K562 (cell line): ENCODE data around the gene SLC1A2. TPM values are rescaled to one million over a fixed set of nuclear protein-coding genes. Genes with fewer than 3 reads are reported as not detected.

Experiments
- ATAC-seq: fragments of 200-7000 bp; cut with Tn5 transposase; 3 replicates; pipeline ENCODE4 v1.9.1; 2020; ENCODE audit warnings: moderate library complexity
- BruUV-seq: library from RNA; stranded (reverse); fragments of 400-500 nt; replicated peaks from 2 replicates; lab custom pipeline; 2021; lab: Mats Ljungman, UMichigan
- CTCF ChIA-PET: fragments of 300-600 bp; formaldehyde crosslinking; extraction: SDS; loops from one replicate; lab custom pipeline; 2021; ENCODE audit warnings: low intra/inter-chr PET ratio; lab: Yijun Ruan, JAX
- POLR2A ChIA-PET: fragments of 300-600, 350-650 bp; sonication (Branson Sonifier 250); formaldehyde crosslinking; extraction: SDS; loops from one replicate; lab custom pipeline; 2021; ENCODE audit warnings: antibody characterized with exemption, inconsistent platforms; lab: Yijun Ruan, JAX
- DNase-seq, 4 experiments: peaks; one replicate each; pipeline versions ENCODE4 v3.0.0 to v3.0.0-alpha.2; 2011 to 2018; ENCODE audit warnings: low spot score in 3 of 4, mixed read lengths in 3 of 4; ENCODE audit errors: extremely low read depth in 1 of 4
- FAIRE-seq: peaks from 2 replicates; lab custom pipeline; 2011; peaks lifted over from hg19 to GRCh38; lab: Jason Lieb, UNC
- H2AFZ ChIP-seq: 2 replicates; pipeline ENCODE4 v1.6.0; 2011; ENCODE audit warnings: low read depth, low read length, control low read depth, inconsistent platforms
- H3K27ac ChIP-seq: fragments of 200-600 bp; 3 replicates; pipeline ENCODE4 v1.8.0; 2011; ENCODE audit warnings: low read depth, mild to moderate bottlenecking, control low read depth, inconsistent platforms, low read length, moderate library complexity, mixed read lengths; ENCODE audit errors: extremely low read depth
- H3K27me3 ChIP-seq, 2 experiments: fragments of 300-600 bp in 1 of 2; 2 replicates in 1 of 2; 3 replicates in 1 of 2; pipeline versions ENCODE4 v1.6.0 to v1.8.0; 2011; ENCODE audit warnings: inconsistent platforms in 2 of 2, low read length in 2 of 2, mild to moderate bottlenecking in 1 of 2, mixed read lengths in 1 of 2, moderate library complexity in 1 of 2; ENCODE audit not compliant: control insufficient read depth in 2 of 2, insufficient read depth in 2 of 2
- H3K36me3 ChIP-seq: fragments of 300-600 bp; 3 replicates; pipeline ENCODE4 v1.8.0; 2011; ENCODE audit warnings: mild to moderate bottlenecking, low read length, inconsistent platforms; ENCODE audit not compliant: control insufficient read depth, insufficient read depth
- H3K4me1 ChIP-seq, 2 experiments: fragments of 200-600 bp in 1 of 2; replicated peaks in 1 of 2; 2 replicates in 1 of 2; 3 replicates in 1 of 2; pipeline versions ENCODE4 v1.5.1 to v1.8.0; 2011; ENCODE audit warnings: inconsistent platforms in 2 of 2, low read length in 2 of 2, mild to moderate bottlenecking in 1 of 2, mixed read lengths in 1 of 2, moderate library complexity in 1 of 2; ENCODE audit not compliant: control insufficient read depth in 2 of 2, insufficient read depth in 2 of 2
- H3K4me2 ChIP-seq: 2 replicates; pipeline ENCODE4 v1.6.1; 2011; ENCODE audit warnings: low read length, control low read depth, inconsistent platforms, mixed read lengths; ENCODE audit not compliant: insufficient read depth
- H3K4me3 ChIP-seq: fragments of 200-600 bp; sonication (generic), shearing (Covaris generic); 2 replicates; pipeline ENCODE4 v1.5.1; 2016; ENCODE audit warnings: control low read depth, inconsistent platforms
- H3K79me2 ChIP-seq: fragments of 200-600 bp; 3 replicates; pipeline ENCODE4 v1.8.0; 2011; ENCODE audit warnings: low read length, inconsistent platforms; ENCODE audit not compliant: control insufficient read depth, insufficient read depth
- H3K9ac ChIP-seq, 2 experiments: 2 replicates each; pipeline versions ENCODE4 v1.6.0 to v1.6.1; 2011; ENCODE audit warnings: low read depth in 2 of 2, low read length in 2 of 2, control low read depth in 1 of 2, inconsistent platforms in 1 of 2, mild to moderate bottlenecking in 1 of 2, mixed read lengths in 1 of 2; ENCODE audit not compliant: insufficient read depth in 1 of 2
- H3K9me1 ChIP-seq: one replicate; pipeline ENCODE4 v1.6.0; 2011; ENCODE audit warnings: inconsistent platforms, mild to moderate bottlenecking, low read length, moderate library complexity; ENCODE audit not compliant: control insufficient read depth, insufficient read depth
- H3K9me3 ChIP-seq: replicated peaks from 2 replicates; pipeline ENCODE4 v1.5.1; 2011; ENCODE audit warnings: low read depth, low read length, inconsistent platforms; ENCODE audit not compliant: control insufficient read depth, insufficient read depth
- H4K20me1 ChIP-seq: replicated peaks from 2 replicates; pipeline ENCODE4 v1.6.1; 2011; ENCODE audit warnings: low read length, inconsistent platforms, mixed read lengths; ENCODE audit not compliant: control insufficient read depth, insufficient read depth
- FOXA3 ChIP-seq, 2 experiments: fragments of 450-650 bp in 1 of 2; sonication (generic) in 1 of 2; formaldehyde crosslinking; IDR thresholded peaks in 1 of 2; conservative IDR thresholded peaks in 1 of 2; 2 replicates each; pipeline versions ENCODE4 v1.4.0 to v1.8.0; 2020 to 2022; ENCODE audit warnings: mild to moderate bottlenecking in 2 of 2, missing genetic modification reagents in 1 of 2
- OTX1 ChIP-seq: fragments of 450-650 bp; formaldehyde crosslinking; IDR thresholded peaks from 2 replicates; pipeline ENCODE4 v1.4.0; 2022; ENCODE audit warnings: mild to moderate bottlenecking
- SMC3 ChIP-seq: conservative IDR thresholded peaks from 2 replicates; pipeline ENCODE4 v1.6.1; 2011; ENCODE audit warnings: low read depth, low read length, improper control_type of control experiment; ENCODE audit not compliant: insufficient read depth
- TAF1 ChIP-seq: IDR thresholded peaks from 2 replicates; pipeline ENCODE4 v1.6.1; 2011; ENCODE audit warnings: mild to moderate bottlenecking, low read length, moderate library complexity; ENCODE audit not compliant: insufficient read depth, control insufficient read depth, severe bottlenecking; ENCODE audit errors: extremely low read depth
- ZNF274 ChIP-seq: IDR thresholded peaks from 2 replicates; pipeline ENCODE4 v1.6.1; 2011; ENCODE audit warnings: low read depth, mild to moderate bottlenecking, low read length, moderate library complexity, borderline replicate concordance
- ZNF644 ChIP-seq: fragments of 200-800 bp; sonication (Bioruptor generic); IDR thresholded peaks from 2 replicates; pipeline ENCODE4 v1.6.1; 2016; ENCODE audit warnings: low read depth, missing genetic modification characterization, missing compliant biosample characterization
- WGBS: fragments of 100-300 bp; shearing (Covaris generic); methylation state at CpG from one replicate; pipeline ENCODE4 v1.1.6; 2016; ENCODE audit warnings: low coverage, mixed read lengths; ENCODE audit not compliant: insufficient coverage; ENCODE audit errors: missing lambda C conversion rate; 5-methylcytosine and 5-hydroxymethylcytosine counted together
- in situ Hi-C: fragments of 300-500 bp; cut with MboI; formaldehyde crosslinking; loops from 4 replicates; pipeline ENCODE4 v1.15.0; 2018; ENCODE audit warnings: inconsistent platforms, mixed read lengths
- intact Hi-C: fragments of 100-400 bp; cut with micrococcal nuclease; formaldehyde crosslinking; loops from 2 replicates; pipeline ENCODE4 v1.14.2; 2022
- polyA plus RNA-seq, 8 experiments: library from polyadenylated mRNA; depleted of rRNA in 4 of 8; stranded (reverse) in 5 of 8; unstranded in 3 of 8; fragments of >200 nt; fragmentation: Nextera tagmentation in 2 of 8; fragmentation: Illumina TruSeq in 1 of 8; extraction: Ambion mirVana in 2 of 8; extraction: Trizol in 1 of 8; gene quantifications; 2 replicates each; pipeline versions ENCODE4 v1.2.1 to v1.2.3, GENCODE V29; 2011 to 2014; ENCODE audit warnings: inconsistent platforms in 1 of 8, missing spikeins in 1 of 8
- total RNA-seq, 7 experiments: library from RNA; depleted of rRNA in 6 of 7; stranded (reverse); fragments of >200 nt in 6 of 7; fragmentation: Illumina TruSeq in 2 of 7; extraction: Trizol in 2 of 7; gene quantifications; 2 replicates each; pipeline versions ENCODE4 v1.2.1 to v1.2.3, GENCODE V29; 2011 to 2021; ENCODE audit warnings: low replicate concordance in 1 of 7

SLC1A2 gene
- total and polyA plus RNA-seq, 9 of the 15 experiments (the other 6 are each of a cell fraction or from before 2014, with no cell fraction given): 0.03 to 0.07 (median 0.04) TPM; not detected in 5

- TF ChIP-seq OTX1 (CRISPR knock-in tag): no peak
- no peak for TF ChIP-seq ZNF644 (tag)
- no peak for TF ChIP-seq TAF1
- TF ChIP-seq ZNF274: no peak
- no peak for TF ChIP-seq FOXA3 (CRISPR knock-in tag; conservative IDR thresholded peaks at IDR 0.05 in 1 of 2, IDR thresholded peaks at IDR 0.05 in 1 of 2)
- TF ChIP-seq SMC3: no peak
- no peaks in the 10 kb centered on the region for H3K36me3 ChIP-seq
- no peaks in the 10 kb centered on the region for H3K9me3 ChIP-seq
- FAIRE-seq (no peak), ATAC-seq (no peak), DNase-seq (no peak)
- H3K9me1 ChIP-seq: no peaks in the 10 kb centered on the region
- BruUV-seq: no TSS peak
- H2AFZ ChIP-seq: no peak overlapping the region
- H3K79me2 ChIP-seq: no peaks in the 10 kb centered on the region
- 18% methylated on average over 7 of the region's 7 CpGs for WGBS
- peaks cover 0 to 21% of the 10 kb centered on the region in 2 experiments; a peak in 3 of 5 replicates for H3K4me1 ChIP-seq
- POLR2A ChIA-PET: interaction anchor here (0.9 kb wide), 1 partner anchor 35 kb away, joined by 3 read pairs; no protein-coding TSS in a partner anchor
- intact Hi-C loops (no loop called here), in situ Hi-C loops (no loop called here)
- no peaks in the 10 kb centered on the region for H4K20me1 ChIP-seq
- CTCF ChIA-PET: no interaction called here
- H3K27me3 ChIP-seq: no peaks in the 10 kb centered on the region
- H3K4me2 ChIP-seq: no peak overlapping the region
- H3K4me3 ChIP-seq: no peak overlapping the region
- no peak overlapping the region for H3K9ac ChIP-seq
- H3K27ac ChIP-seq: no peak overlapping the region
Measured at GRCh38 chr11:35354644-35355043, 64.7 kb downstream of the SLC1A2 start.
